Common myeloid progenitor, CD34-positive (primary cell): ENCODE results near the gene SORCS3.

Experiments
- CTCF ChIA-PET: fragments of 350-600 bp; sonication (Branson Sonifier 250); formaldehyde crosslinking; loops from one replicate; lab custom pipeline; 2021; ENCODE audit warnings: antibody characterized with exemption; lab: Charles Lee
- POLR2A ChIA-PET: fragments of 350-600 bp; sonication (Branson Sonifier 250); formaldehyde crosslinking; loops from one replicate; lab custom pipeline; 2021; ENCODE audit warnings: antibody characterized with exemption; lab: Charles Lee
- DNase-seq, 3 donors: peaks; one replicate each; pipeline versions ENCODE4 v3.0.0 to v3.0.0-alpha.2; 2013
- H3K27ac ChIP-seq, 2 experiments: 1 replicate in 1 of 2; 2 replicates in 1 of 2; pipeline ENCODE4 v1.7.0; 2013; ENCODE audit warnings: inconsistent platforms in 2 of 2, low read length in 2 of 2, mild to moderate bottlenecking in 2 of 2, low read depth in 1 of 2, moderate library complexity in 1 of 2; ENCODE audit not compliant: severe bottlenecking in 2 of 2, insufficient read depth in 1 of 2, poor library complexity in 1 of 2
- H3K27me3 ChIP-seq, 5 experiments: replicated peaks in 2 of 5; 1 replicate in 3 of 5; 2 replicates in 2 of 5; pipeline versions ENCODE4 v1.6.1 to v1.7.0; 2013; ENCODE audit warnings: low read length in 4 of 5, mild to moderate bottlenecking in 2 of 5, moderate library complexity in 2 of 5, inconsistent platforms in 1 of 5; ENCODE audit not compliant: insufficient read depth in 5 of 5, control insufficient read depth in 4 of 5
- H3K36me3 ChIP-seq, 4 experiments: 1 replicate in 2 of 4; 2 replicates in 2 of 4; pipeline versions ENCODE4 v1.6.1 to v1.7.0; 2013; ENCODE audit warnings: low read length in 3 of 4, control low read depth in 1 of 4, mild to moderate bottlenecking in 1 of 4; ENCODE audit not compliant: control insufficient read depth in 4 of 4, insufficient read depth in 4 of 4
- H3K4me1 ChIP-seq, 4 experiments: 1 replicate in 3 of 4; 2 replicates in 1 of 4; pipeline versions ENCODE4 v1.6.1 to v1.7.1; 2013; ENCODE audit warnings: low read length in 3 of 4, mild to moderate bottlenecking in 3 of 4, control low read depth in 1 of 4, inconsistent platforms in 1 of 4, moderate library complexity in 1 of 4; ENCODE audit not compliant: control insufficient read depth in 4 of 4, insufficient read depth in 4 of 4; ENCODE audit errors: control extremely low read depth in 1 of 4
- H3K4me3 ChIP-seq, 7 experiments: 1 replicate in 4 of 7; 2 replicates in 3 of 7; pipeline versions ENCODE4 v1.5.1 to v1.7.0; 2013; ENCODE audit warnings: mild to moderate bottlenecking in 7 of 7, low read length in 6 of 7, moderate library complexity in 6 of 7, inconsistent platforms in 2 of 7, low read depth in 2 of 7, control low read depth in 1 of 7; ENCODE audit not compliant: insufficient read depth in 4 of 7, control insufficient read depth in 1 of 7; ENCODE audit errors: extremely low read depth in 1 of 7
- H3K9me3 ChIP-seq, 5 experiments: 1 replicate in 4 of 5; 2 replicates in 1 of 5; pipeline versions ENCODE4 v1.6.1 to v1.7.1; 2013; ENCODE audit warnings: low read length in 4 of 5, mild to moderate bottlenecking in 2 of 5, inconsistent platforms in 1 of 5, low read depth in 1 of 5, moderate library complexity in 1 of 5; ENCODE audit not compliant: control insufficient read depth in 4 of 5, insufficient read depth in 2 of 5; ENCODE audit errors: control extremely low read depth in 1 of 5
- WGBS: methylation state at CpG from one replicate; pipeline ENCODE4 v1.1.5; 2013; ENCODE audit not compliant: insufficient coverage; 5-methylcytosine and 5-hydroxymethylcytosine counted together

Gene SORCS3

GRCh38 chr10:105070249-105070648 lies 429.2 kb downstream of the SORCS3 start:
- Histone ChIP-seq H3K9me3 (no peaks in the 10 kb centered on the region), H3K27me3 (peaks cover 0 to 4% (median 0%) of the 10 kb centered on the region in 5 experiments), H3K4me1 (no peaks in the 10 kb centered on the region), H3K27ac (no peak overlapping the region), H3K36me3 (no peaks in the 10 kb centered on the region), H3K4me3 (no peak overlapping the region)
- 40% methylated on average over 1 of the region's 1 CpG for WGBS
- ChIA-PET POLR2A (no interaction called here), CTCF (no interaction called here)
- DNase-seq, result no peak

GRCh38 chr10:105070952-105071351 lies 429.9 kb downstream of the SORCS3 start:
- Histone ChIP-seq H3K27ac (no peak overlapping the region), H3K4me1 (no peaks in the 10 kb centered on the region), H3K27me3 (peaks cover 0 to 4% (median 0%) of the 10 kb centered on the region in 5 experiments), H3K4me3 (no peak overlapping the region), H3K9me3 (no peaks in the 10 kb centered on the region), H3K36me3 (no peaks in the 10 kb centered on the region)
- DNase-seq, result no peak
- 56% methylated on average over 1 of the region's 1 CpG for WGBS
- CTCF ChIA-PET, result no interaction called here
- POLR2A ChIA-PET, result no interaction called here

GRCh38 chr10:105071980-105072379 lies 430.9 kb downstream of the SORCS3 start:
- Histone ChIP-seq H3K36me3 (no peaks in the 10 kb centered on the region), H3K9me3 (no peaks in the 10 kb centered on the region), H3K4me1 (no peaks in the 10 kb centered on the region), H3K27me3 (no peaks in the 10 kb centered on the region), H3K4me3 (no peak overlapping the region), H3K27ac (no peak overlapping the region)
- ChIA-PET CTCF (no interaction called here), POLR2A (interaction anchor here (0.6 kb wide), 1 partner anchor 420 kb away, joined by 6 read pairs; no protein-coding TSS in a partner anchor)
- no peak for DNase-seq
- WGBS, result 90% methylated on average over 5 of the region's 5 CpGs

- H3K4me1 ChIP-seq, result no peaks in the 10 kb centered on the region
- H3K36me3 ChIP-seq, result no peaks in the 10 kb centered on the region
- DNase-seq, result no peak
- H3K27me3 ChIP-seq, result no peaks in the 10 kb centered on the region
- no peaks in the 10 kb centered on the region for H3K9me3 ChIP-seq
- ChIA-PET POLR2A (interaction anchor here (0.6 kb wide), 1 partner anchor 170 kb away, joined by 4 read pairs; no protein-coding TSS in a partner anchor), CTCF (no interaction called here)
- H3K4me3 ChIP-seq, result no peak overlapping the region
- no peak overlapping the region for H3K27ac ChIP-seq
- WGBS, result 96% methylated on average over 4 of the region's 4 CpGs
Observed at GRCh38 chr10:105073999-105074398, 432.9 kb downstream of the SORCS3 start.

GRCh38 chr10:105075031-105075430 lies 433.9 kb downstream of the SORCS3 start:
- no peaks in the 10 kb centered on the region for H3K9me3 ChIP-seq
- H3K4me1 ChIP-seq, result no peaks in the 10 kb centered on the region
- H3K4me3 ChIP-seq, result no peak overlapping the region
- 86% methylated on average over 1 of the region's 1 CpG for WGBS
- H3K36me3 ChIP-seq, result no peaks in the 10 kb centered on the region
- ChIA-PET CTCF (no interaction called here), POLR2A (no interaction called here)
- no peak overlapping the region for H3K27ac ChIP-seq
- DNase-seq, result no peak
- H3K27me3 ChIP-seq, result no peaks in the 10 kb centered on the region

- H3K27me3 ChIP-seq, result no peaks in the 10 kb centered on the region
- no peak overlapping the region for H3K27ac ChIP-seq
- no peaks in the 10 kb centered on the region for H3K36me3 ChIP-seq
- no peak for DNase-seq
- no peaks in the 10 kb centered on the region for H3K9me3 ChIP-seq
- ChIA-PET POLR2A (no interaction called here), CTCF (no interaction called here)
- 80% methylated on average over 1 of the region's 2 CpGs for WGBS
- H3K4me1 ChIP-seq, result no peaks in the 10 kb centered on the region
- no peak overlapping the region for H3K4me3 ChIP-seq
Observed at GRCh38 chr10:105085980-105086379, 444.9 kb downstream of the SORCS3 start.

GRCh38 chr10:105094048-105094447 lies 453.0 kb downstream of the SORCS3 start:
- no peak overlapping the region for H3K27ac ChIP-seq
- H3K36me3 ChIP-seq, result no peaks in the 10 kb centered on the region
- H3K4me3 ChIP-seq, result no peak overlapping the region
- no CpG with 5 or more reads among the region's 1 CpG for WGBS
- H3K9me3 ChIP-seq, result no peaks in the 10 kb centered on the region
- no peaks in the 10 kb centered on the region for H3K27me3 ChIP-seq
- ChIA-PET CTCF (interaction anchor here (0.7 kb wide), 1 partner anchor 22 kb away, joined by 3 read pairs; no protein-coding TSS in a partner anchor), POLR2A (no interaction called here)
- DNase-seq, result no peak
- no peaks in the 10 kb centered on the region for H3K4me1 ChIP-seq
